ENCODE measurements around the gene GLYR1.

The GLYR1 gene

GRCh38 chr16:4880006-4880580 lies 33.0 kb upstream of the GLYR1 start:
- DNase-seq (ENCODE audit: low spot score), result no peak

DNA sequence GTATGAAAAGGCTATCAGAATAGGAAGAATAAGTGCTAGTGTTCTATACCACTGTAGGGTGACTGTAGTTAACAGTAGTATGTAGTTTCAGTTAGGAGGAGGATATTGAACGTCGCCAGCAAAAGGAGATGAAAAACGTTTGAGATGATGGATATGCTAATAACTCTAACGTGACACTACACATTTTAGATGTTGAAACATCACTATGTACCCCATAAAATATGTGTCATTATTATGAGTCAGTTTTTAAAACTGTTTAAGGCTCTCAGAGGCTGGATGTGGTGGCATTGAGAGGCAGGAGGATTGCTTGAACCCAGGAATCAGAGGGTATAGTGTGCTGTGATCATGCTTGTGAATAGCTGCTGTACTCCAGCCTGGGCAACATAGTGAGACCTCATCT lies 32.0 kb upstream of the GLYR1 start:
- DNase-seq (ENCODE audit: low spot score), result no peak

- no peak for DNase-seq (ENCODE audit: low spot score)
These were observed 30.2 kb upstream of the GLYR1 start for GRCh38 chr16:4877380-4877685.

- DNase-seq (ENCODE audit: low spot score), result no peak
These were observed 29.7 kb upstream of the GLYR1 start for GRCh38 chr16:4876646-4877379.

DNA sequence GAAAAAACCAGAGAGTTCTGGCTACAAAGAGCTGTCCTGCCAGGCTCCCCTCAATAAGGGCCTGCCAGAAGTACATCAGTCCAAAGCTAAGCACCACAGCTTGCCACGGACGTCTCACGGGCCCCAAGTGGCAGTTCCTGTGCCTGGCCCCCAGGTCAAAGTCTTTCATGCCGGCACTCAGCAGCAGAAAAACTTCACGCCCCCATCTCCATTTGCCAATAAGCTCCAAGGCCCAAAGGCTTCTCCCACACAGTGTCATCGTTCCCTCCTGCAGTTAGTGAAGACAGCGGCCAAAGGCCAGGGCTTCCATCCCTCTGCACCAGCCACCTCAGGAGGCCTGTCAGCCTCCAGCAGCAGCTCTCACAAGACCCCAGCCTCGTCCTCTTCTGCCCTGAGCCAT lies 27.6 kb upstream of the GLYR1 start:
- DNase-seq (ENCODE audit: low spot score), result no peak

DNA sequence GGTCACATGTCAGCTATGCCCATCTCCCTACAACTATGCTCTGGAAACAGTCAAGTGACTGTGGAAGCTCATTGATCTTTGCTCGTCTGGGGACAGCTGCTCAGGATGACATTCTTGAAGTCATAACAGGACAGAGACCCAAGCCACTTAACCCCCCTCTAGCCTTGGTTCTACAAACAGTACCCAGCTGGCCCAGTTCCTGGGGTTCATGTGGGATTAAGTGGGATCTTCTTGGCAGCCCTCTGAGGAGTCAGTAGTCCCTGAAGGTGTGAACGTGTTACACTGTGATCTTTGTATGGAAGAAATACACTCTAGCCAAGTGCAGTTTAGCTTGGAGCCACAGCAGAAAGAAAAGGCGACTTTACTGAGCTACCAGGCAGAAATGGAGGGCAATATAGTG lies 26.0 kb upstream of the GLYR1 start:
- no peak for DNase-seq (ENCODE audit: low spot score)

DNA sequence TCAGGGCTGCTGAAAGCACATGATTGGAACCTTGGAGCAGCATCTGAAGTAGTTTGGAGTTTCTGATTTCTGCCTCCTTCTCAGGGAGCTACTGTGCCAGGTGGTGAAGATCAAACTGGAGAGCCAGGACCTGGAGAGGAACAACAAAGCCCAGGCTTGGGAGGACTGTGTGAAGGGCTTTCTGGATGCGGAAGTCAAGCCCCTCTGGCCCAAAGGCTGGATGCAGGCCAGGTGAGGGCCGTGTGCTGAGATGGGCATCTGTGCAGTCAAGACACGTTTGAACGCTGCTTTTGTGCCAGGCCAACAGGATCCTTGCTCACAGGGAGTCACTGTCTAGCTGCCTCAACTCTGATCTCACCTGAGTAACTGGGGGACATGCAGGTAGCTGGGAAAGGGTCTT lies 24.0 kb upstream of the GLYR1 start:
- DNase-seq (ENCODE audit: low spot score), result no peak

- peak; percentile 25 for DNase-seq (ENCODE audit: low spot score)
These were observed 23.1 kb upstream of the GLYR1 start for GRCh38 chr16:4870138-4870671.

GRCh38 chr16:4869147-4869805 lies 22.2 kb upstream of the GLYR1 start:
- no peak for DNase-seq (ENCODE audit: low spot score)

GRCh38 chr16:4868535-4868934 lies 21.4 kb upstream of the GLYR1 start:
- DNase-seq (ENCODE audit: low spot score), result no peak

GRCh38 chr16:4868026-4868425 lies 20.9 kb upstream of the GLYR1 start:
- DNase-seq (ENCODE audit: low spot score), result no peak

DNA sequence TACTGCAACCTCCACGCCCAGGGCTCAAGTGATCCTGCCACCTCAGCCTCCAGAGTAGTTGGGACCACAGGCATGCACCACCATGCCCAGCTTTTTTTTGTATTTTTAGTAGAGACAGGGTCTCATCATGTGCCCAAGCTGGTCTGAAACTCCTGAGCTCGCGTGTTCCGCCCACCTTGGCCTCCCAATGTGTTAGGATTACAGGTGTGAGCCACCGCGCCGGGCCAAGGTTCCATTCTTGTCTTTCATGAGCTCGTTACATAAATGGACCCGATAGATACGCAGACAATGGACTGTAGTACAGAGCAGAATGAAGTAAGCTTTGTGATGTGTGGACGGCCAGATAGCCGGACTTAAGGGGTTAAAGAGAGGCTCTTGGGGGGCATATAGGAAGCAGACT lies 19.5 kb upstream of the GLYR1 start:
- DNase-seq (ENCODE audit: low spot score), result no peak

DNA sequence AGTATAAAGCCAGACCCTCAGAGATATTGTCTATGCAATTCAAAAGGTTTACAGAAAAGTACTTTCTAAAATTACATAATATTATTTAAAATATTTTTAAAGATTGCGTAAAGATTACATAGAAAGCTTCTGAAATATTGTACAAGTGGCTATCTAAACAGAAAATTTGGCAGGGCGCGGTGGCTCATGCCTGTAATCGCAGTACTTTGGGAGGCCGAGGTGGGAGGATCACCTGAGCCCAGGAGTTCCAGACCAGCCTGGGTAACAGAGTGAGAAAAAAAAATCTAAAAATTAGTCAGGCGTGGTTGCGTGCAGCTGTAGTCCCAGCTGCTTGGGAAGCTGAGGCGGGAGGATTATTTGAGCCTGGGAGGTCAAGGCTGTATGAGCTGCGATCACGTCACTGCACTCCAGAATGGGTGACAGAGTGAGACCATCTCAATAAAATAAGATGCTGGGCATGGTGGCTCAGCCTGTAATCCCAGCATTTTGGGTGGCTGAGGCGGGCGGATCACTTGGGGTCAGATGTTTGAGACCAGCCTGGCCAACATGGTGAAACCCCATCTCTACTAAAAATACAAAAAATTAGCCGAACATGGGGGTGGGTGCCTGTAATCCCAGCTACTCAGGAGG lies 18.3 kb upstream of the GLYR1 start:
- DNase-seq (ENCODE audit: low spot score), result no peak

- no peak for DNase-seq (ENCODE audit: low spot score)
These were observed 17.6 kb upstream of the GLYR1 start for GRCh38 chr16:4864728-4865127.

DNA sequence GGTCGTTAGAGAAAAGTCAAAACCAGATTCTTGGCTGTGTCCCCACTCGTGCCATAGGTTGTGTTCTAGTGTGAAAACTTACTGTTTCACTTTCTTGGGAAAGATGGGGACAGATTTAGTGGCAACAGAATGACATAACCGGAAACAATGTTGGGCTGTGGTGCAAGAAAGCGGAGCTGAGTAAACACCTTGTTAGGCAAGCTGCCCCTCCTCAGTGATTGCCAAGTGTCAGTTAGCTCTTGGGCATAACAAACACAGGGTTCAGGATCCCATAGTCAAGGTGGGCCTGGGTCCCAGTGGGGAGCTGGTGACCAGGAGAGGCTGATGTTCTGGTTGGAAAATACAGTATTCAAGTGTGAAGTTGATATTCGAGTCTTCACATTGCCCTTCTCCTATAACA lies 15.6 kb upstream of the GLYR1 start:
- no peak for DNase-seq (ENCODE audit: low spot score)

DNA sequence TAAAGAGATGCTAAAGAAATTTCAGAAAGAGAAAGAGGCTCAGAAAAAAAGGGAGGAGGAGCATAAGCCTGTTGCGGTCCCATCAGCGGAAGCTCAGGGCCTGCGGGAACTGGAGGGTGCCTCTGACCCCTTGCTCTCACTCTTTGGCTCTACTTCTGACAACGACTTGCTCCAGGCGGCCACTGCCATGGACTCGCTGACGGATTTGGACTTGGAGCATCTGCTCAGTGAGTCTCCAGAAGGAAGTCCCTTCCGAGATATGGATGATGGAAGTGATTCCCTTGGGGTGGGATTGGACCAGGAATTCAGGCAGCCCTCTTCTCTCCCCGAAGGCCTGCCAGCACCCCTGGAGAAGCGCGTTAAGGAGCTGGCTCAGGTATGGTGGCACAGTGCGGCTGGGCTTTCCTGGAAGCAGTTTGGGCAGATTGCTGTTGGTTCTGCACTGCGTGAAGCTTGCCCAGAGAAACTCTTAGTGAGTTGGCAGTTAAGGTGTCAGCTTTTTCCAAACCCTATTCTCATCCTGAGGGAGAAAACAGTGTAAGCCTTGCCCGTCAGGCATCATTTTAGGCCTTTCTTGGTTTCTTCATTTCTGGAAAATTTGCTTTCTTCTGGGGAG lies 13.7 kb upstream of the GLYR1 start:
- DNase-seq (ENCODE audit: low spot score), result no peak

GRCh38 chr16:4859900-4860255 lies 12.8 kb upstream of the GLYR1 start:
- no peak for DNase-seq (ENCODE audit: low spot score)

DNA sequence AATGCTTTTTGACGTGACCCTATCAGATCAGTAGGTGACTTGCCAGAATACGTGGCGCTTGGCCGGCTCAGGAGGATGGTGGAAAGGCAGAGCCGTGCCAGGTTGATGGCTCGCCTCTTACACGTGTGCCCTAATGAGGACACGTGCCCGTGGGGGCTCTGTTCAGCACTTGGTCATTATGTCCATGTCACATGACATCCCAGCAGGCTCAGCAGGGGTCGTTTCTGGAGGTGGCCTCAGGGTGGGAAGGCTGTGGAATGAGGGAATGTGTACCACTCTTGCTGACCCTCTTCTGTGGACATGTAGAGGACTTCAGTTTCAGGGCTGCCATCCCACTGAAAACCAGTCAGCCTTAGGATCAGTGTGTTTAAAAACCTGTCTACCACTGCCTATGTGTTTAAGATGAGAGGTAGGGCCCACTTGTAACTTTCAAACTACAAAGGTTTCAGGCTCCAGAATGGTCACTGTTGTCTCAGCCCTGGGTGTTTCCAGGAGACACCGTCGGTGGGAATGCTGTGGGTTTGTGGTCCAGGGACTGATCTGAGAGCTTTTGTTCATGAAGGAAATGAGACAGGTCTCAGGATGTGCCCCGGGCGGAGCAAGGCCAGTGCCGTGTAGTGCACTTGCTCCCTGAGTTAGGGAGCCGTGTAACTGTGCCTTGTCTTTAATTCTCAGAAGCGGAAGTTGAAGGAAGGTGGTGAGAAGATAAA lies 12.3 kb upstream of the GLYR1 start:
- DNase-seq (ENCODE audit: low spot score), result no peak

DNA sequence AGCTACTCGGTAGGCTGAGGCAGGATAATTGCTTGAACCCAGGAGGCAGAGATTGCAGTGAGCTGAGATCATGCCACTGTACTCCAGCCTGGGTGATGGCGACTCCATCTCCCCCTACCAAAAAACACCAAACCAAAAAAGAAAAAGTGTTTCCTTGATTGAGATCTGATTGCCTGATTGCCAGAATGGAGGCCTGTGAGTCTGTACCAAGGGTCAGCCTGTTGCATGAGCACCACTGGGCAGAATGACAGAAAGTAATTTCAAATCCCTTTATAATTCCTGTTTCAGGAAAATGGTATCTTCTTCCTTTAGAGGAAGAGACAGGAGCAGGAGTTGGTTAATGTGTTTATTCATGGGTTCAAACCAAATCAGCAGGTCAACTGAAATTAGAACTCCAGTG lies 8.7 kb upstream of the GLYR1 start:
- DNase-seq (ENCODE audit: low spot score), result no peak

GRCh38 chr16:4855371-4855770 lies 8.3 kb upstream of the GLYR1 start:
- DNase-seq (ENCODE audit: low spot score), result no peak

GRCh38 chr16:4852221-4852872 lies 5.3 kb upstream of the GLYR1 start:
- DNase-seq (ENCODE audit: low spot score), result no peak

- no peak for DNase-seq (ENCODE audit: low spot score)
These were observed 3.1 kb upstream of the GLYR1 start for GRCh38 chr16:4850211-4850610.
